HG02763 (cell line): Measurements from ENCODE around the gene EPSTI1.

ENCODE experiments used
- ATAC-seq: cut with Tn5 transposase; IDR thresholded peaks from one replicate; pipeline ENCODE4 v1.9.1; 2021; ENCODE audit warnings: mild to moderate bottlenecking, moderate library complexity; ENCODE audit not compliant: unreplicated experiment

Gene EPSTI1

GRCh38 chr13:42991898-42992763 lies at the start of gene EPSTI1:
Gene EPSTI1, minus strand, starts transcription at chr13:42992241. Its CDS starts 76 bp downstream, at chr13:42992165.
- peak; percentile 87 for ATAC-seq

- peak; percentile 58 for ATAC-seq
Observed at GRCh38 chr13:43041369-43041921, 49.4 kb upstream of the EPSTI1 start.

GRCh38 chr13:43040581-43041368 lies 48.7 kb upstream of the EPSTI1 start:
- peak; percentile 28 for ATAC-seq

GRCh38 chr13:43039966-43040365 lies 47.9 kb upstream of the EPSTI1 start:
- ATAC-seq: no peak

- ATAC-seq: no peak
Observed at GRCh38 chr13:43036351-43037250, 44.6 kb upstream of the EPSTI1 start.

GRCh38 chr13:43033038-43033437 lies 41.0 kb upstream of the EPSTI1 start:
- no peak for ATAC-seq

GRCh38 chr13:43031881-43032280 lies 39.8 kb upstream of the EPSTI1 start:
- no peak for ATAC-seq

- ATAC-seq: no peak
Observed at GRCh38 chr13:43030548-43030947, 38.5 kb upstream of the EPSTI1 start.

GRCh38 chr13:43026262-43026661 lies 34.2 kb upstream of the EPSTI1 start:
- no peak for ATAC-seq

GRCh38 chr13:43023289-43023963 lies 31.4 kb upstream of the EPSTI1 start, which contains the start of gene DNAJC15:
Gene DNAJC15, plus strand, starts transcription at chr13:43023586. Its CDS starts 41 bp downstream, at chr13:43023627.
- ATAC-seq: peak; percentile 82

GRCh38 chr13:43022934-43023288 lies 30.9 kb upstream of the EPSTI1 start:
- ATAC-seq: no peak

GRCh38 chr13:43021926-43022670 lies 30.1 kb upstream of the EPSTI1 start:
- no peak for ATAC-seq

- ATAC-seq: no peak
Observed at GRCh38 chr13:43020794-43021193, 28.8 kb upstream of the EPSTI1 start.

GRCh38 chr13:43019811-43020210 lies 27.8 kb upstream of the EPSTI1 start:
- ATAC-seq: no peak

GRCh38 chr13:43016226-43016625 lies 24.2 kb upstream of the EPSTI1 start:
- no peak for ATAC-seq

- ATAC-seq: no peak
Observed at GRCh38 chr13:43014162-43014561, 22.1 kb upstream of the EPSTI1 start.

GRCh38 chr13:43009506-43009905 lies 17.5 kb upstream of the EPSTI1 start:
- no peak for ATAC-seq

- ATAC-seq: no peak
Observed at GRCh38 chr13:43008596-43008995, 16.6 kb upstream of the EPSTI1 start.

- ATAC-seq: no peak
Observed at GRCh38 chr13:43006893-43007631, 15.0 kb upstream of the EPSTI1 start.
